Measurements from ENCODE around the gene GRK2.

DNA sequence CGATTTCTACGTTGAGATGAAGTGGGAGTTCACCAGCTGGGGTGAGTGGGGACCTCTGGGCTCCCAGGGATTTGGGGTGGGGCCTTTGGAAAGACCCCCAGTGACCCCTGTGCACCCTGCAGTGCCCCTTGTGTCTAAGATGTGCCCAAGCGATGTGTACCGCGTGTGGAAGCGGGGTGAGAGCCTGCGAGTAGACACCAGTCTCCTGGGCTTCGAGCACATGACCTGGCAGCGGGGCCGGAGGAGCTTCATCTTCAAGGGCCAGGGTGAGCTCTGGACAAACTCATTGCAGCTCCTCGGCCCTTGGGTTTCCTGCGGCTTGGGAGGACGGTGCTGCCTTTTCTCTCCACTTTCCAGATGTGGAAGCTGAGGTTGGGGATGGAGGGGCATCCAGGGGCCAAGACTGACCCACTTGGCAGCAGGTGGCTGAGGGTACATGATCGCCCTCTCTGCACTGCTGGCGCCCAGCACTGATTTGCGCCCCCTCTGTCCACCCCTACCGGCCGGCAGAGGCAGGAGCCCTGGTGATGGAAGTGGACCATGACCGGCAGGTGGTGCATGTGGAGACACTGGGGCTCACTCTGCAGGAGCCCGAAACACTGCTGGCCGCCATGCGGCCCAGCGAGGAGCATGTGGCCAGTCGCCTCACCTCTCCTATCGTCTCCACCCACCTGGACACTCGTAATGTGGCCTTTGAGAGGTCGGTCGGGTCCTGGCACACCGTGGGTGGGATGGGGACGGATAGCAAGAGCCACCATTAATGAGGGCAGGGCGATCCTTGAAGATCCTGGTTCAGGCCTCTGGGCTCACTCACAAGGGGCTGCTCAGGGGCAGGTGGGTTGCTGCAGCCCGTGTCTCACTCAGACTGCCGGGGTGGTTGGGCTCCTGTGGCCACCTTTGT lies 25.5 kb downstream of the GRK2 start:
- TF ChIP-seq EP300 (IDR thresholded peaks at IDR 0.05; ENCODE audit: low read depth) (no peak), POLR2A (IDR thresholded peaks at IDR 0.05) (no peak), POLR2AphosphoS5 (IDR thresholded peaks at IDR 0.05) (no peak)
- TF ChIP-seq, protein P1, sequence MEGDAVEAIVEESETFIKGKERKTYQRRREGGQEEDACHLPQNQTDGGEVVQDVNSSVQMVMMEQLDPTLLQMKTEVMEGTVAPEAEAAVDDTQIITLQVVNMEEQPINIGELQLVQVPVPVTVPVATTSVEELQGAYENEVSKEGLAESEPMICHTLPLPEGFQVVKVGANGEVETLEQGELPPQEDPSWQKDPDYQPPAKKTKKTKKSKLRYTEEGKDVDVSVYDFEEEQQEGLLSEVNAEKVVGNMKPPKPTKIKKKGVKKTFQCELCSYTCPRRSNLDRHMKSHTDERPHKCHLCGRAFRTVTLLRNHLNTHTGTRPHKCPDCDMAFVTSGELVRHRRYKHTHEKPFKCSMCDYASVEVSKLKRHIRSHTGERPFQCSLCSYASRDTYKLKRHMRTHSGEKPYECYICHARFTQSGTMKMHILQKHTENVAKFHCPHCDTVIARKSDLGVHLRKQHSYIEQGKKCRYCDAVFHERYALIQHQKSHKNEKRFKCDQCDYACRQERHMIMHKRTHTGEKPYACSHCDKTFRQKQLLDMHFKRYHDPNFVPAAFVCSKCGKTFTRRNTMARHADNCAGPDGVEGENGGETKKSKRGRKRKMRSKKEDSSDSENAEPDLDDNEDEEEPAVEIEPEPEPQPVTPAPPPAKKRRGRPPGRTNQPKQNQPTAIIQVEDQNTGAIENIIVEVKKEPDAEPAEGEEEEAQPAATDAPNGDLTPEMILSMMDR (IDR thresholded peaks at IDR 0.05): no peak
